COLO668 (cell line): Measurements from ENCODE around the gene AGAP2.

Source experiments
- DNase-seq: peaks from one replicate; lab custom pipeline; 2025; ENCODE audit not compliant: unreplicated experiment; lab: John Stamatoyannopoulos, UW

Gene AGAP2

DNA sequence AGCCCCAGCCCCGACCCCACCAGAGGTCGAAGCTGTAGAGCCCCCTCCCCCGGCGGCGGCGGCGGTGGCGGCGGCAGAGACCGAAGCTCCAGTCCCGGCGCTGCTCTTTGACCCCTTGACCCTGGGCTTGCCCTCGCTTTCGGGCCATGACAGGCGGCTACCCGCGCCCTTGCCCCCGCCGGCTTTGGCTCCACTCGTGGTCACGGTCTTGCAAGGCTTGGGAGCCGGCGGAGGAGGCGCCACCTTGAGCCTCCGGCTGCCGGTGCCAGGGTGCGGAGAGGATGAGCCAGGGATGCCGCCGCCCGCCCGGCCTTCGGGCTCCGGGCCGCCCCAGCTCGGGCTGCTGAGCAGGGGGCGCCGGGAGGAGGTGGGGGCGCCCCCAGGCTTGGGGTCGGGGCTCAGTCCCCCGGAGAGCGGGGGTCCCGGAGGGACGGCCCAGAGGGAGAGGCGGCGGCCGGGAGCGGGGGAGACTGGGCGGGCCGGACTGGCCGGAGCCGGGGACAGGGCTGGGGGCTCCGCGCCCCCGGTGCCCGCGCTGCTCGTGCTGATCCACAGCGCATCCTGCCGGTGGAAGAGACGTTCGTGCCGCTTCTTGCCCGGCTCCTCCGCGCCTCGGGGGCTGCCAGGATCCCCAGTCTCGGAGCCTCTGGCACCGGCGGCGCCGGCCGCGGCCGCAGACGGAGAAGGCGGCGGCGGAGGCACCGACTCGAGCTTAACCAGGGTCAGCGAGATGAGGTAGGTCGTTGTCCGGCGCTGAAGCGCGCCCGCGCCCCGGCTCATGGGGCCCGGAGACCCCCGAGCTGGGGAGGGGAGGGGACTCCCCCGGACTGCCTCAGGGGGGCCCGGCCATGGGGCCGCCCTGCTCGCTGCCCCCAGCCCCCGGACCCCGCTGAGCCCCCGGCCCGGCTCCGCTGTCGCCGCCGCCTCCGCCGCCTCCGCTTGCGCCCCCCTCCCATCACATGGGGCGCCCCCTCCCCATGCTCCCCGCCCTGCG lies 778 bp downstream of the AGAP2 start:
- peak; percentile 23 for DNase-seq

DNA sequence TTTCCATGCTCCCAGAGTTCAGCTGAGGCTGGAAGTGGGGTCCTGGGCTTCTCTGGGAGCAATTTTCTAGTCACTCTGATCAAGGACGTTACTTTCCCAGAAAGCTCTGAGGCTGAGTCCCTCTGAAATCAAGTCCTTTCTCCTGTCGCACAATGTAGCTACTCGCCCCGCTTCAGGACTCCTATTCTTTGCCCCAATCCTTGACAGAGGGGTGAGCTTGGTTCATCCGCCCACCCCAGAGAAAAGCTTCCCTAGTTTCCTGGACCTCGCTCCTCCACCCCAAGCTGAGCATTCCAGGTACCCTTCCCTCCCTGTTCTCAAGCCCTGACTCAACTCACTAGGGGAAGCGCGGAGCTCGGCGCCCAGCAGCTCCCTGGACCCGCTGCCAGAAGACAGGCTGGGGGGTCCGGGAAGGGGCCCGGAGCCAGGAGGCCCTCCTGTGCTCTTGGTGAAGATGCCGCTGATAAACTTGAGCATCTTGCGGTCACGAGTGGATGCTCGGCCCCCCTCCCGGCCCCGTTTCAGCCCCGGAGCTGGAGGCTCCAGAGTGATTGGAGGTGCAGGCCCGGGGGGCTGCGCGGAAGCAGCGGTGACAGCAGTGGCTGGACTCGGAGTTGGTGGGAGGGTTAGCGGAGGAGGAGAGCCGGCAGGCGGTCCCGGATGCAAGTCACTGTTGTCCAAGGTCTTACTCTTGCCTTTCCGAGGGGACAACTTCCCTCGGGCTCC lies 1.6 kb downstream of the AGAP2 start:
- no peak for DNase-seq

DNA sequence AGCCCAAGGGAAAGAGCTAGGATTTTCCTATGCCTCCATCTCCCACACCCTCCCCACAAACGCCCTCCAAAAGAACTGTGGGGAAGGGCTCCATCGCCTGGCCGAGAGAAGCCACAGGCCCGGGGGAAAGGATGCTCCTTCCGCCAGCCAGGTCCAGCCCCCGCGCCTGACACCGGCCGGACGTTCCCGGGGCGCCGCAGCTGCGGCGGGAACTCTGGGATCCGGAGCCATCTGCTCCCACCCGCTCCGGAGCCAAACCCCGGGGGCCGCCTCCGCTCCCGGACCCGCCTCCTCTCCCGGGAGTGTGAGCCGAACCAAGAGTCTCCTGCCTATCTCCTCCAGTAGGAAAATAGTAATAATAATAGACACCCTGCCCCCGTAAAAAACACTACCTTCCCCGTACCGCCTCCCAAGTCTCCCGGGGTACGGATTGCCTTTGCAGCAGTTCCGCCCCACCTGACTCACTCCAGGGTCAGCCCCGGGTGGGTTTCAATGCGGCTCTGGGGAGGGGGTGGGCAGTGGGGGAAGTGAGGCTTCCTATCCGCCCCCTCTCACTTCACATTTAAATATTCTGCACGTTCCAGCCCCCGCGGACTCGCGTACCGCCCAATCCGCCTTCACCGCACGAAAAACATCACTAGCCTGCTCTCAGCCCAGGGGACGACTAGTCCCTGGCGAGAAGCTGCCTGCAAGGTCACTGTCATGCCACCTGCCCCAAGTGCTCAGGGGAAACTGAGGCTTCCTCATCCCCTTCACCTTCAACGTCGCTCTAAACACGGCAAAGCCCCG lies 2.4 kb downstream of the AGAP2 start:
- peak; percentile 60 for DNase-seq

DNA sequence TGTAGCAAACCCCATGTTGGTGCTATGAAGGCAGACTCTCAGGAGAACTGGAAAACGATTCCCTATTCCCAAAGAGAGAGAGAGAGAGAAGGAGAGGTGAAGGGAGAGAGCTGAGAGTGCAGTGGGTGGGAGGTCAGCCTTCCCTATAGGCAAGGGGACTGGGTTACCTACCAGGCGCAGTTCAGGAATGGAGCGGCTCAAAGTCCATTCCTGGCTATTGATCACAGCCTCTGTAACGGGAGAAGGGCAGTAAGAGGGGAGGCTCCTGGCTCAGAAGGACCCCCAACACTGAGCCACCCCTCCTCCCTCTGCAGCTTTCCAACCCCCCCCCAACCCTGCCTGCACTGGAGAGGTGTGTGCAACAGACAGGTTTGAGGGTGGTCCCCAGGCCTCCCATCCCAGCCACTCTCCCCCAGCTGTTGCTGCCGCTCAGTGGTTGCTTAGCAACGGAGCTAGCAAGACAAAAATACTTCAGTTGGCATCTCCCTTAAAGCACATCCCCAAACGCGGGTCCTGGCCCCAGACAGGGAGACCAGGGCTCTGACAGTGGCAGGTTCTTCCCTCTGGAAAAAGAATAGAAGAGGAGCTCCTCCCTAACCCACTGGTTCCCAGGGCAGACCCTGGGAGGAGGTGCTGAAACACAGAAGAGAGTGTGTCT lies 3.2 kb downstream of the AGAP2 start:
- peak; percentile 35 for DNase-seq

GRCh38 chr12:57734591-57734990 lies 4.0 kb downstream of the AGAP2 start:
- DNase-seq: no peak

DNA sequence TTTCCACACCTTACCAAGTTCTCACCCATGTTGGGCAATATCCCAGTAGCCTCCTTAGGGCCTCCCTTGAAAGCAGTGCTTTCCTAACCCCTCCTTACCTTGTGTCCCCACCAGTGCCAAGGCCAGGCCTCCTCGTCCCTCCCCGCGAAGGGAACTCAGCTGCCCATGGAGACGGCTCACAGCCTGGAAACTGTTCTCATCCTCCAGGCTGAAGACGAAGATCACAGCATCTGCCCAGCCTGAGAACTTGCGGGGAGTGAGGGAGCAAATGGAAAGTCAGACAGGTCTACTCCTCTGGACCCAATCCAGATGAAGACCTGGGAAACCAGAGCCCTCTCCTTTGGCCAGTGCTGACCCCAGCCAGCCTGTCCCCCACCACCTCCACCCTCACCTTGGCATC lies 4.6 kb downstream of the AGAP2 start:
- no peak for DNase-seq

DNA sequence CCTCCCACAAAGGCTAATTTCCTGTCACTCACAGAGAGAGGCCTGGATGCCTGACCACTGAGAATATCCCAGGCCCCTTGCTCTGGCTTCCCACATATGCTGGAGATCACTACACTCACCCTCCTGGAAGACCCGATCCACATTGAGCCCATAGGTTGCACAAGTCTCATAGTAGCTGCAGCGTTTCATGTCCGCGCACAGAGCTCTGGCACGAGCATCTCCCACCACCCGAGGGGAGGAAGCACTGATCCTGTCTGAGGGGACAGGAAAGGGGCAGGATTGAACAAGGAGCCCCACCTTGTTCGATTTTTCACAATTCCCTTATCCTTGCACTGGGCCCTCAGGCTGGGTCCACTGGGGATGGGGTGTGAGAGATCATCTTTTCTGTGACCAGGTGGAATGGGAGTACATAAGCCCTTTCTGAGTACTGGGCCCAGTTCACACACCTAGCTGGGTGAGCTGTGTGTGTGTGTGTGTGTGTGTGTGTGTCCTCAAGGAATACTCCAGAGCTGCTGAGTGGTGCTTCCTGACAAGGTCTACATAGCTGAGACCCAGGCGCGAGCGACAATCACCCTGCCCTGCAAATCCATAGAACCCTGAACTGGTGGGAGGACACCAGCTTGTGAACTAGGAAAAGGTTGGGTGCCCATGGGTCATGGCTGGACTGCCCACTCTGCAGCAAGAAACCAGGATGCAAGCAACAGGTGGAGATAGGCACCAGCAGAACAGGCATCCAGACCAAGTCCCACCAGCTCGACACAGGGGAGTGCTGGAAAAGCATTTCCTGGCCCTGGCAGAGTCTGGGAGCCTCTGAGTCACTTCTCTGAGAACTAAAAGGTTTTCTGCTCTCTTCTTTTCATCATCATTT lies 5.6 kb downstream of the AGAP2 start:
- DNase-seq: no peak

GRCh38 chr12:57732270-57732669 lies 6.3 kb downstream of the AGAP2 start:
- DNase-seq: no peak

DNA sequence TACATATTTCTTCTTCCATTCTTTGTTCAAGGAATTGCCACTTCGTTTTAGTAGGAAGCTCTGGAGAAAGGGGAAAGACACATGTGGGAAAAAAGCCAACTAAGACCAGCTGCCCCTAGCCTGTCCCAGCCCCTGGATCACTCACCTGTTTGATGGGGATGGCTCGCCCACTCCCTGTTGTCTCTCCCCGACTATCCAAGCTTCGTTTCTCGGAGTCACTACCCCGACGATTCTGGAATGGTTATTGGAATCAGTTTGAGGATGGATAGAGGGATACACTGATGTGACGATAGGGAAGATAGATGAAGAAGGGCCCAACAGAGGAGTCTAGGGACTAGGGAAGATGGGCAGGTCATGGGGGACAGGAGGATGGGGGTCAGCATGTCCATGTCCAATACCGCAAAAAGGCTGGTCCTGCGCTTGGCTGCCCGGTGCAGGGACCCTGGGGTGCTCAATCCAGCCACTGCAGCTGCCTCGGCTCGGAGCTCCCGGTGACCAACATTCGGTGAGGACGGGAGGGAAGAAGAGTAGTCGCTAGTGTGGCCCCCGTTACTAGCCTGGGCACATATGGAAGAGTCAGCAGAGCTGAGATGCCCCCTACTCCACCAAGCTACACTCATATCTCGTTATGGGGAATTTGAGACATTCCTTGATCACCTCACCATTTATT lies 7.0 kb downstream of the AGAP2 start:
- no peak for DNase-seq

GRCh38 chr12:57730336-57731067 lies 8.0 kb downstream of the AGAP2 start:
- no peak for DNase-seq

- no peak for DNase-seq
These were observed 9.2 kb downstream of the AGAP2 start for GRCh38 chr12:57729321-57729844.

- no peak for DNase-seq
These were observed 10.7 kb downstream of the AGAP2 start for GRCh38 chr12:57727758-57728395.

DNA sequence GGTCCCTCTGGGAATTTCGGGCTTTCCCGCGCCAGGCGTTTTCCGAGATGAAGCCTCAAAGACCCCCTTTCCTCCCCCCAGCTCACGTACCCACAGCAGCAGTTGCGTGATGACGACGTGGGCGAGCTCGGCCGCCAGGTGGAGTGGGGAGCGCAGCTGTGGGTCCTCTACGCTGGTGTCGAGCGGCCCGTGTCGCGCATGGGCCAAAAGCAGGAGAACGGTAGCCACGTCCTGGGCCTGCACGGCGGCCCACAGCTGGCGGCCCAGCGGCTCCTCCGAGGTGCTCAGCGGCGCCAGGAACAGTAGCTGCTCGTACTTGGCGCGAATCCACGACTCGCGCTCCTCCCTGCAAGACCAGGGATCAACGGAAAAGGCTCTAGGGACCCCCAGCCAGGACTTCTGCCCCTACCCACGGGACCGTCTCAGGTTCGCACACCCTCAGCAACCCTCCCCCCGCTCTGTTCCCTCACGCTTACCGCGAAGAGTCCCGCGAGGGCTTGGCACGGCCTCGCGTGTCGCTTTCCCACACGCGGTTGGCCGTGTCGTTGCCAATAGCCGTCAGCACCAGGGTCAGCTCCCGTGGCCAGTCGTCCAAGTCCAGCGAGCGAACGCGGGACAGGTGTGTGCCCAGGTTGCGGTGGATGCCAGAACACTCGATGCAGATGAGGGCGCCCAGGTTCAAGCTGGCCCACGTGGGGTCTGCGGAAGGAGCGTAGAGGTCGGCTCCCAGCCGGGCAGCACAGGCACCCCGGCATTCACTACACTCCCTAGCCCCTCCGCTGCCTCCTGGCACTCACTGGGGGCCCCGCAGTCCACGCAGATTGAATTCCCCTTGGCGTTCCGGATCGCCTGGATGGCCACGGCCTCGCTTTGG lies 11.4 kb downstream of the AGAP2 start:
- no peak for DNase-seq

GRCh38 chr12:57726151-57726883 lies 12.2 kb downstream of the AGAP2 start:
- peak; percentile 85 for DNase-seq

DNA sequence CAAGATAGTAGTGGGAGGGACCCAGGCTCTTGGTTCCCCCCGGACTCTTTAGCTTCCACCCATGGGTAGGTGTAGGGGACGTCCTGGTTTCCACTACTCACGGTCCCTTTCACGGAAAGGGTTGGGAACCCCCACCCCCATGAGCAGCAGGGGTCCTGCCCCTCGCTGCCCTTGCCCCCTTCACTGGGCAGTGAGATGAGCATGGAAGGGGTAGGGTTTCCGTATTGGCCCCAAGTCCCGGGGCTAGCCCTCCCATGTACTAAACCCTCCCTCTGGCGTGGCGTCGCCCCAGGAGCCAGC lies 12.7 kb downstream of the AGAP2 start:
- no peak for DNase-seq

- DNase-seq: no peak
These were observed 13.4 kb downstream of the AGAP2 start for GRCh38 chr12:57724936-57725740.
